Ovary (tissue), 3 donors: Measurements from ENCODE around the gene TNS3.

ENCODE experiments used
- CTCF ChIP-seq, 3 donors: fragments of 450-650 bp in 2 of 3; fragments of 200-600 bp in 1 of 3; IDR thresholded peaks; one replicate each; pipeline versions ENCODE4 v1.5.1 to v1.8.0; 2016 to 2022; ENCODE audit warnings: antibody characterized with exemption in 3 of 3, mild to moderate bottlenecking in 1 of 3
- EP300 ChIP-seq: sonication (generic); formaldehyde crosslinking; IDR thresholded peaks from one replicate; pipeline ENCODE4 v1.6.1; 2017; ENCODE audit warnings: antibody characterized with exemption
- POLR2A ChIP-seq: fragments of 450-650 bp; IDR thresholded peaks from one replicate; pipeline ENCODE4 v1.6.1; 2017; ENCODE audit warnings: antibody characterized with exemption, mild to moderate bottlenecking, moderate library complexity
- donor health status: DM: no; HTN: no; CAD: no.

GRCh38 chr7:47354831-47355541 is 226.9 kb downstream of the TNS3 start:
- TF ChIP-seq CTCF (IDR thresholded peaks at IDR 0.05) (no peak), POLR2A (no peak), EP300 (no peak)
